HG03521 (cell line): ENCODE measurements around the gene DIO3.

Source experiments
- ATAC-seq: cut with Tn5 transposase; IDR thresholded peaks from one replicate; pipeline ENCODE4 v1.9.1; 2021; ENCODE audit warnings: mild to moderate bottlenecking, moderate library complexity; ENCODE audit not compliant: unreplicated experiment

The DIO3 gene

DNA sequence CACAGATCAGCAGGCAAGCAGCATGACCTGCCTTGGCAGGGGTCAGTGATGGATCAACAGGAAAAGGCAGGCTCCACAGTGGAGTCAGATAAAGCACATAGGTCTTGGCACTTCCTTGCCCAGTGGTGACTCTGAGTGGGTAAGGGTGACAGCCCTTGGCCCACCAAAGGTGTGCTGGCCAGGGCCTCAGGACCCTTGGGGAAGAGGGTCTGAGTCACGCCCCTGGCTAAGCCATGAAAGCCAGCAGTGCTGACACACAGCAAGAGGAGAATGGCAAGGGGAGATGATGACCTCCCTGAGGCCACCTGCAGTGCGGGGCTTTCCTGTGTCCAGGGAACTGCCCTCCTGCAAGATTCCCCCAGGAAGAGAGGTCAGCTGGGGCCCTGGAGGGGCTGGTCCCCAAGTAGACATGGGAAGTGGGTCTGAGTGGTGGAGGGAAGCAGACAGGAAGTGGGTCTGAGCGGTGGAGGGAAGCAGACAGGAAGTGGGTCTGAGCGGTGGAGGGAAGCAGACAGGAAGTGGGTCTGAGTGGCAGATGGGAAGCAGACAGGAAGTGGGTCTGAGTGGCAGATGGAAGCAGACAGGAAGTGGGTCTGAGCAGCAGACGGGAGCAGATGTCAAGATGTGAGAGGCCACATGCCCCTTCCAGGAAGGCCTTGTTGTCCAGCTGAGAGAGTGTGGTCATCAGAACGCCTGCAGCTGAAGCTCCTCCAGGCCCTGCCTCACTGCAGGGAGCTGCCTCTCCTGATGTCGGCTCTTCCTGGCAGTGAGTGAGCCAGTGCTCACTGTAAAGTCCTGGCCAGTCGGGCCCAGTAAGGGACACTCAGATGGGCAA, 34.8 kb downstream of the DIO3 start:
- ATAC-seq, result no peak

DNA sequence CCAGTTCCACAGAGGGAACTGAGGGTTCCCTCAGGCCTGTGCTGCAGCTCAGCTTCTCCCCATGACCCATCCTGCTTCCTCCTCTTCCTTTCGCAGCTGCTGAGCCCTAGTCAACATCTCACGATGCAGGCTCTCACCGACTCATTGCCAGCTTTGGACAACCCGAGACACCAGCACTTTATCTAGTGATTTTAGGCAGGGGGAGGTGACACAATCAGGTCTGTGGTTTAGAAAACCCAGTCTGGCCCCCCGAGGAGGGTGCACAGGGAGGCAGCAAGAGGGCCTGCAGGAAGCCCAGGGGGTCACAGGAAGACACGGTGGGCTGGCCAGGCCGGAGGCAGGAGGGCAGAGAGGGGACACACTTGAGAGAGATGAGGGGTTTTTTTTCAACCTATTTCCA, 35.4 kb downstream of the DIO3 start:
- no peak for ATAC-seq

DNA sequence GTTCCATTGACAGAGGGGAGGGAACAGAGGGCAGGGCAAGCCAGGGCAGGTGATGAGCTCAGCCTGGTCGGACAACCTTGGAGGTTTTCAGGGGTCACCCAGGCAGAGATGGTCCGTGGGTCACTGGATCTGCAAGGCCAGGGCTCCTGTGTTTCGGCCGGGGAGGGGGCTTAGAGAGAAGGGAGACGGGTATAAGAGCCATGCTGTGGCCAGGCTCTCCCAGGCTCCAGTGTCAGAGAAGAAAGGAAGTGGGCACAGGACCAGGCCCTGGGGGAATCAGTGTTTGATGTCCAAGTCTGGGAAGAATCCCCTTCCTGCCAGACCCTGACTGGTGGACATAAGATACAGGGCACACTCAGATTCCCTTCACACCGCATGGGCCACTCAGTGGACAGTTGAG, 36.9 kb downstream of the DIO3 start:
- ATAC-seq, result no peak

DNA sequence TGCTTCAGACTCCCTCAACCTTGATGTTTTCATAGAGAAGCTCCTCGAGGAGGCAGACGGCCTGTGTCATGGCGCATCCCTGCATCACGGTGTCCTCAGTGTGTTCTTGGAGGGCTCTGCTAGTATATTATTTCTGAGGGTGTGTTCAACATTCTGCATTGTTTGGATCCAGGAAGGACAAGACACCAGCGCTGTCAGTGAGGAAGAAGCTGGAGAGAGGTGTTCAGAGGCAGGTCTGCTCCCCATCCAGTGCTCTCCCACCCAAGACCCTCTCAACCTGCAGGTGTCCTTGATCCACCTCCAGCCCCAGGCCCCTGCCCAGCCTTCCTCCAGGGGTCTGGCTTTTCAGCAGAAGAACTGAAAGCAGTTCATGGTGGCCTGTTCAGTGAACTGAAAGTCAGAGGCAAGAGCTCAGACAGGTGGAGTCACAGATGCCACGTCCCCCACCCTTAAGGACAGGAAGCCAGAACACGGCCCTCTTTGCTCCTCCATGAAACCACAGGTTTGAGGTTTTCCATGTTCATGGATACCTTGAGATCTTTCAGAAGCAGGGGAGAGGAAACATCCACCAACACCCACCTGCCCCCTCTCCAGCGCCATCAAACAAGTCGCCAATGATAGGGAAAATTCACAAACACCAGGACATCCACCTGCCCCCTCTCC, 37.4 kb downstream of the DIO3 start:
- no peak for ATAC-seq

DNA sequence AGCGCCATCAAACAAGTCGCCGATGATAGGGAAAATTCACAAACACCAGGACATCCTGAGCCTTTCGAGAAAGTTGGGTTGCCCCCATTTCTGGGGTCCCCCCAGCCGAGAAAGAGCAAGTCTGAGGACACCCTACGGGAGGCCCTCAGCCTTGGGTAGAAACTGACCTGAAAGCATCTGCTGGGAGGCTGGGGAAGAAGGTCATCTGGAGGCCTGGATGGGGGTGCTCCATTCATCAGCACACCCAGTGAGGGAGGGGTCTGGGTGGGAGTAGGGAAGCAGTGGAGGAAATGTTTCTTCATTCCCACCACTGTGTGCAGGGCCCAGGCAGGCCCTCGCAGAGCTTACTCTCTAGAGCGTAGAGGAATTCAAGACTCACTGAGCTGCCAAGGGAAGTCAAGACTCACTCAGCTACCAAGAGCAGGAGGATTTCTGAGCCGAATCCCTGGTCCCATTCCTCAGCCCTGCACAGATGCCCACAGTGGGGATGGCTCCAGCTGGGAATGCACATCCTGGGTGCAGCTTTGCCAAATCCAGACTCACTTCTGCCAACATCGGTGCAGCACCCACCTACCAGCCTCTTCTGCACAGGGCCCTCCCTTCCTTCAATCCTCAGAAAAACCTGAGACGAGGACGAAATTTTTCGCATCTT, 38.1 kb downstream of the DIO3 start:
- no peak for ATAC-seq

DNA sequence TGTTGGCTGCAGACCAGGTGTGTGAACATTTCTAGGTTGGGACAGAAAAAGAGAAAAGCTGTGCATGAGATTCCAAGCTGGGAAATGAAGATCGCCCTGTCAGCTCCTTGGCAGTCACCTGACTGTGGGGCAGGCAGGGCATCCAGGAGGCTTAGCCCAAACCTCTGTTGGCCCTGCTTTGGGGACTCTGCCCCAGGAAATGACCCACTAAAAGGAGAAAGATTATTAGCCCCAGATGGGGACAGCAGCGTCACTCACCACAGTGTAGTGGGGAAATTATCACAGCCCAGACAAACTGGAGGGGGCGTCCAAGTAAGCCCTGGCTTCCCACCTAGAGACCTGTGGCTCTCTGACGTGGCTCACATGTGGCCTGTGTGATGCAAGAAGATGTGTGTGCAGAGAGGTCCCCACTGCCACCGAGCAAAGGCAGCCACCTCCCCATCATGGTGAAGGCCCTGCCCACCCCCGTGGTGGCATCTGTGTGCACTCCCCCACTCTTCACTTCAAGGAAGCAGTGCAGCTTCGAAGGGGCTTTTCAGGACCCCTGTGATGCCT, 39.1 kb downstream of the DIO3 start:
- no peak for ATAC-seq

DNA sequence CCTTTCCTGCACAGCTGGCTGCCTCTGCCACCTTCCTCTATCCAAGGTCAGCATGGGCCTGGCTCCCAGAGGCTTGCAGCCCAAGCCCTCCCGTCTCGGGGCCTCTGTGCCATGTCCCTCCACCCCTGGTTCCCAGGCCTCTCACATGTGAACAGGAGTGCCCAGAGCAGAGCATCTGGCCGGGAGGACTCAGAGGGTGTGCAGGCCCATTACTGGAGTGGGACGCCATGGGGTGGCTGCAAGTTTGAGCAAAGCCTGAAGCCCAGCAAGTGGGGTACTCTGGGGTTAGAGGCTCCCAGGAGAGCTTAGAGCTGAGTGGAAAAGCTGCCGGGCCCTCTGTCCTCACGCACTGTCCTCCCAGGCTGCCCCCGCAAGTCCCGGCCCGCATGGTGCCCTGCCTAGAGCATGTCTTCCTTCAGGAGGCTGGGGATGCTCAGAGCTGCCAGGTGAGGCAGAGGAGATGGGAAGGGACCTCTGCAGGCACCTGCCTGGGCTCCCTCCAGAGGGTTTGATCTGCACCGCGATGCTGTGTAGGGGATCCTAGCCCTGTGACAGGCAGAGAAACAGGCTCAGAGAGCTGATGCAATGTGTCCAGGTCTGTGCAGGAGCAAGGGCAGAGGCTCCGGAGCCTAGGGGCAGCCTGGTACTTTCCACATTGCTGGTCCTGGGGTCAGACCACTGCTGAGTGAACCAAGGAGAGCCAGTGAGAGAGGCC, 39.8 kb downstream of the DIO3 start:
- ATAC-seq, result no peak

DNA sequence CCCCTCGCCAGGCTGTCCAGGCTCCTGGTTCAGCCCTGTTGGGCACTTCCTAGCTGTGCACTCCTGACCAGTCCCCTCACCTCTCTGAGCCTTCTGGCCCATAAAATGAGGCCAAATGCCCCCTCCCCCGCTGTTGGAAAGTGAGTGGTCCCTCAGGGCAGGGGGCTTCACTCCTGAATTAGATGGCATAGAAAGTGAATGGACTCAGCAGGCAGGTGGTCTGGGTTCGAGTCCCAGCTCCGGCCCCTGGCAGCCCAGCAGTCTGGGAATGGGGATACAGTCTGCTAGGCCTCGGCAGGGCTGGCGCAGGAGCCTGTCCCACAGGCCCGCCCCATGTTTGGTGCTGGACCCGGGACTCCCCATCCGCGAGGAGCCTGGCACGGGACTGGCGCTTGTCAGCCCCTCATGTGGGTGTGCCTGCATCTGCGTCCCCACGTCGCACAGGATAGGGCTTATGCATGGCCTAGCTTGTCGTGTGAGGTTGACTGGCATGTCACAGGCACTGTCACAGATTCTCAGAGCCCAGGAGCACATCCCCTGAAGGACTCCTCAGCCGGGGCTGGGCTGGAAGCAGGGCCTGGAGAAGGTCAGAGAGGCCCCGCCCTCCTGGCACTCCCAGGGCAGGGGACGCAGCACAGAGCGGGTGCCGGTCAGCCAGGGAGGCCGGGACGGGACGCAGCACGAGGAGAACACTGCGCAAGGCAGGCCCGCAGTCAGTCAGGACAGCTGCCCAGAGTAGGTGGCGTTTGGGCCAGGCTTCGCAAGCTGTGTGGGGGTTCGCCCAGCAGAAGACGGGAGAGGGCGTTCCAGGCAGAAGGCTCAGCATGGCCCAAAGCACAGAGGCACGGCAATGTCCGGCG, 40.5 kb downstream of the DIO3 start:
- no peak for ATAC-seq

DNA sequence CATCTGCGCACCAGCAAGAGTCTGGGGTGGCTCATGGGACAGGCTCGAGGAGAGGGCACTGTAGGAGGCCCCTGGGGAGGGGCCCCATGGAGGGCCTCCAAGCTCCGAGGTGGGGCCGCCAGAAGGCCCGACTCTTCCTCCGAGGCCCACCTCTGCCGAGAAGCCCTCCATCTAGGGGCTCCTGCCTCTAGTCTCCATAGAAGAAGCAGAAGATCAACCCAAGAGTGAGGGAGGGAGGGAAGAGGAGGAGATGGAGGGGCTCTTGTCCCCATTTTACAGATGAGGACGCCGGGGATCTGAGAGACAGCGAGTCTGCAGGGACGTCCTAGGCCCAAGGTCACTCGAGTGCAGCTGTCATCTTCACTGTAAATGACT, 41.2 kb downstream of the DIO3 start:
- no peak for ATAC-seq

DNA sequence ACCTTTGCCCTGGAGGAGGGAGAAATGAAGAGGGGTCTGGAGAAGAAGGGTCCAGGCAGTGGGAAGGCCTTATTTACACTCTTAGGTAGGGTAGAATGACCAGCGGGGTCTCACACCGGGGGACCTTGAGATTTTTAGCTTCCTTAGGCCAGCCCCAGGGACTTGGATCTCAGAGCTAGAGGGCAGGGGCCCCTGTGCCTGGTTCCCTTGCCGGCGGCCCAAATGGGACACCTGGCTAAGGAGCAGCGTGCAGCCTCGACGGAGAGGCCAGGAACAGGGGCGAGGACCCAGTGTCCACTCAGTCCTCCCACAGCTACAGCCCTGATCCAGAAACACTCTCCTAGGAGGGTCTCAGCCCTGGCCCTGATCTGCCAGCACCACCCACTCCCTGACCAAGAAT, 41.8 kb downstream of the DIO3 start:
- no peak for ATAC-seq

DNA sequence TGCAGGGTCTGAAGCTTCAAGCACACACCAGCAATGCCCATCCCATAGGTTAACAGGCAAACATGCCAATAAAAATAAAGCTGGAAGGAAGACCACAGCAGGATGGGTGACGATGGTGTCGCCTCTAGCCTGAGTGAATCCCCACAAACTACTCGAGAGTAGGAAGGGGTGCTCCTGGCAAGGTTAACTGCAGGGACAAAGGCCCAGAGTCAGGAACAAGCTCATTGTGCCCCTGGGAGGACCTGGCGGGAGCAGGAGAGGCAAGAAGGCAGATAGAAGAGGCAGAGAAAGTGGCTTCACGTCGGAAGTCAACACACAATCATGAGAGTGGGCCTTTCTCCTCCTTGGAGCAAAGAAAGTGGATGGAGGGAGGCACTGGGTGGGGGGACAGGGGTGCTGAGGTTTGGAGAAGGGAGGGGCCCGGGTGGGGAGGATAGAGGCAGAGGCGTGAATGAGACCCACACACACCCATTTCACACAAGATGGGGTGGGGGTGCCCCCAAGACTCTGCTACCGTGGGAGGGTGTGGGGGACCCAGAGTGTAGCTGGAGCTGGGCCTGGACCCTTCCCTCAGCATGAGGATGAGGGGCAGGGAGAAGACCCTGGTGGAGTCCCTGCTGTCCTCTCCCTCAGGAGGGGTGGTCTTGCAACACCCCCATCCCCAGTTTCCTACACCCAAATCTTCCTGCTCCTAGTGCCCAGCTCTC, 43.1 kb downstream of the DIO3 start:
- no peak for ATAC-seq

DNA sequence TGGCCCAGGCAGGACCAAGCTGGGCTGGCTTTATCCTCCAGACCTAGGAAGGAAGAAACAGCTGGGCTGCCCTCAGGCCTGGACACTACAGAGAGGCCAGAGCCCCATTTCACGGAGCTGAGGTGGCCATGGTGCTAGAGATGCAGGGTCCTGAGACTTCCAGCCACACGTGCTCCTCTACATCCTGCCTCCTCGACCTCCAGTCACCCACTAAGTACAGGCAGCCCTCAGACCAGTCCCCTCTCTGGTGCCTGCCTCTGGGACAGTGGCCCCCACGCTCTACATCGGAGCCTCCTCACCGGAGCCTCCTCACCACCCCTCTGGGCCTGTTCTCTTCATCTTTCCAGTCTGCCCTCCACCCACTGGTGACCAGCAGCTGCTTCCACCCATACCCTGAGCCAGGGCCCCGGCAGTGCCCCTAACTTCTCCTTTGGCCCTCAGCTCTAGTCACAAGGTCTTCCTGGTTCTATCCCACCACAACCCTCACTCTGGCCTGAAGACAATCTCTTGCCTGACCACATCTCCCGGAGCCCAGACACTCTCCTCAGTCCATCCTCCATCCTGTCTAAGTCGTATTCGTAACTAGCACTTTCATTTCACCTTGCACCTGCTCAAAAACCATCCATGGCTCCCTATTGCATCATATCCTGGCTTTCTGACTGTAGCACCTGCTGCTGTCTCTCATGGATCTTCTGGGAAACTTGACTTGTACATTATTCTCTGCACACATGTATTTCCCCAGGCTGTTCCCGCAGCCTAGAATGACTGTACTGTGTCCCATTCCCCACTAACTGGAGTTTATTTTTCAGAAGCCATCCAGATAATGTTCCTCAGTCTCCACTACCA, 43.9 kb downstream of the DIO3 start:
- ATAC-seq, result no peak

DNA sequence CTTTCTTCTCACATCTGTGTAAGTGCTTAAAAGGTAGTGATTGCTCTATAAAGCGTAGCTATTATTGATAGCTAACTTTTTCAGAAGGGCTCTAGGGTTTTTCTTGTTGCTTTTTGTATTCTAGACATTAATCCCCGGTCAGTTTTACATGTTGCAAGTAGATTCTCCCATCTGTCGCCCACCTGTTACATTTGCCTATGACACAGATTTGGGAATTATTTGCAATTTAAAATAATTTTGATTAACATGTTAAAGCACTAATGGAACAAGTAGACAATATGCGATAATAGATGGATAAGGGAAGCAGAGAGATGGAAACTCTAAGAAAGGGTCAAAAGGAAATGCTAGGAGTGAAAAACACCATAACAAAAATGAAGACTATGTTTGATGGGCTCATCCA, 44.5 kb downstream of the DIO3 start:
- ATAC-seq, result no peak
